Inflammatory macrophage treated with lipopolysaccharide for 4 hours (primary cell): Measurements from ENCODE around the gene ACP7.
"Not testable (repeated sequence)": the region's sequence is repeated elsewhere in the genome, so short reads cannot be mapped to it uniquely, and the experiment has no call there.

ENCODE experiments used
- DNase-seq: peaks from one replicate; pipeline ENCODE4 v3.0.0-alpha.2; 2020

Gene ACP7

GRCh38 chr19:39078436-39079200 is 5.5 kb upstream of the ACP7 start:
- DNase-seq = no peak

- no peak for DNase-seq
Observed at GRCh38 chr19:39080431-39080830, 3.7 kb upstream of the ACP7 start.

GRCh38 chr19:39082167-39082566 is 2.0 kb upstream of the ACP7 start:
- DNase-seq = no peak

- no peak for DNase-seq
Observed at GRCh38 chr19:39082745-39083598, 1.2 kb upstream of the ACP7 start.

GRCh38 chr19:39083599-39083982 is 577 bp upstream of the ACP7 start:
- no peak for DNase-seq

GRCh38 chr19:39084732-39085080 is 538 bp downstream of the ACP7 start:
- no peak for DNase-seq

GRCh38 chr19:39085392-39085791 is 1.2 kb downstream of the ACP7 start:
- DNase-seq = no peak

GRCh38 chr19:39086386-39086785 is 2.2 kb downstream of the ACP7 start:
- no peak for DNase-seq

- DNase-seq = no peak
Observed at GRCh38 chr19:39087907-39088686, 3.9 kb downstream of the ACP7 start.

GRCh38 chr19:39090016-39090415 is 5.8 kb downstream of the ACP7 start:
- DNase-seq = not testable (repeated sequence)

GRCh38 chr19:39090881-39091280 is 6.7 kb downstream of the ACP7 start:
- no peak for DNase-seq

GRCh38 chr19:39095799-39096540 is 11.8 kb downstream of the ACP7 start:
- DNase-seq = not testable (repeated sequence)

- DNase-seq = no peak
Observed at GRCh38 chr19:39097299-39097698, 13.1 kb downstream of the ACP7 start.

- no peak for DNase-seq
Observed at GRCh38 chr19:39097721-39098120, 13.6 kb downstream of the ACP7 start.

GRCh38 chr19:39098365-39099269 is 14.4 kb downstream of the ACP7 start:
- DNase-seq = no peak

- DNase-seq = no peak
Observed at GRCh38 chr19:39099341-39099740, 15.2 kb downstream of the ACP7 start.

- DNase-seq = no peak
Observed at GRCh38 chr19:39100500-39101166, 16.5 kb downstream of the ACP7 start.

- no peak for DNase-seq
Observed at GRCh38 chr19:39103151-39103550, 19.0 kb downstream of the ACP7 start.

GRCh38 chr19:39104186-39104596 is 20.0 kb downstream of the ACP7 start:
- no peak for DNase-seq

GRCh38 chr19:39106194-39106593 is 22.0 kb downstream of the ACP7 start:
- no peak for DNase-seq

GRCh38 chr19:39109641-39110040 is 25.5 kb downstream of the ACP7 start:
- DNase-seq = no peak
